Cardiac muscle cell (in vitro differentiated cells and primary cell): ENCODE data around the gene SPPL3. TPM values are rescaled to one million over a fixed set of nuclear protein-coding genes. Genes with fewer than 3 reads are reported as not detected.

Experiments used
- DNase-seq, 2 donors: peaks; one replicate each; pipeline versions ENCODE4 v3.0.0 to v3.0.0-alpha.2; 2010 to 2017; ENCODE audit warnings: low read depth in 1 of 2, low spot score in 1 of 2
- H3K27ac ChIP-seq: fragments of 200-600 bp; sonication (generic); 2 replicates; pipeline ENCODE4 v1.5.1; 2016
- H3K27me3 ChIP-seq: fragments of 200-600 bp; sonication (generic); 2 replicates; pipeline ENCODE4 v1.6.0; 2016; ENCODE audit warnings: control low read depth
- H3K36me3 ChIP-seq: fragments of 200-600 bp; sonication (generic); 2 replicates; pipeline ENCODE4 v1.5.1; 2016; ENCODE audit warnings: control low read depth
- H3K4me1 ChIP-seq: fragments of 200-600 bp; sonication (generic); 2 replicates; pipeline ENCODE4 v1.8.1; 2017; ENCODE audit warnings: low read depth, mild to moderate bottlenecking, mixed run types
- H3K4me3 ChIP-seq: fragments of 200-600 bp; sonication (generic); 2 replicates; pipeline ENCODE4 v1.5.1; 2016; ENCODE audit warnings: mild to moderate bottlenecking
- H3K9me3 ChIP-seq: fragments of 200-600 bp; sonication (generic); 2 replicates; pipeline ENCODE4 v1.5.1; 2017; ENCODE audit warnings: low read depth, mild to moderate bottlenecking, control low read depth
- CTCF ChIP-seq: IDR thresholded peaks from 2 replicates; pipeline ENCODE4 v1.5.1; 2012; ENCODE audit warnings: low read depth, mild to moderate bottlenecking, low read length
- polyA plus RNA-seq: library from polyadenylated mRNA; unstranded; fragments of >200 nt; fragmentation: Nextera tagmentation; extraction: Ambion mirVana; gene quantifications from 2 replicates; pipeline ENCODE4 v1.2.1, GENCODE V29; 2016
- total RNA-seq: library from RNA; depleted of rRNA; stranded (reverse); fragments of >200 nt; gene quantifications from 2 replicates; pipeline ENCODE4 v1.2.3, GENCODE V29; 2016

SPPL3 gene
- total and polyA plus RNA-seq, 2 experiments from 2014 or later = 26.9 to 111 TPM

GRCh38 chr12:120821878-120822277 is 82.3 kb downstream of the SPPL3 start:
- Histone ChIP-seq H3K36me3 (no peaks in the 10 kb centered on the region), H3K9me3 (no peaks in the 10 kb centered on the region), H3K27ac (peak overlapping the region; percentile 92), H3K27me3 (no peaks in the 10 kb centered on the region), H3K4me1 (peaks cover 56% of the 10 kb centered on the region), H3K4me3 (no peak overlapping the region)
- TF ChIP-seq CTCF = no peak
- DNase-seq = no peak

- no peak for TF ChIP-seq CTCF
- no peaks in the 10 kb centered on the region for H3K36me3 ChIP-seq
- H3K27ac ChIP-seq = peak overlapping the region; percentile 92
- peaks cover 48% of the 10 kb centered on the region for H3K4me1 ChIP-seq
- no peaks in the 10 kb centered on the region for H3K9me3 ChIP-seq
- H3K4me3 ChIP-seq = no peak overlapping the region
- H3K27me3 ChIP-seq = no peaks in the 10 kb centered on the region
- no peak for DNase-seq
Observed at GRCh38 chr12:120820884-120821510, 83.2 kb downstream of the SPPL3 start.

DNA sequence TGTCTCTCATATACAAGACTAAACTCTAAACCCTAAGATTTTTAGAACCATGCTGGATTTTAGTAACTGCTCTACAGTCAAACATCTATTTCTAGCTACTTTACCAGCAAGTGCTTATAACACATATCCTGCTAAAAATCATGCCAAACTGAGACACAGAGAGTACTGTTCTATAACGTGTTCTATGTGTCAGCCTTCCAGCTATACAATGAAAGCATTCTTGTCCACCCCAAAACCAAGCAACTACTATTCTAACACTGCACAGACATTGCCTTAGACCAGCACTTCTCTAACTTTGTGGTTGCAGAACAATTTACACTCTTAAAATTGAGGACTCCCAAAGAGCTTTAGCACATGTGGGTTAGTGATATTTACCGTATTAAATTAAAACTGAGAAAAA is 85.7 kb downstream of the SPPL3 start:
- no peaks in the 10 kb centered on the region for H3K9me3 ChIP-seq
- no peaks in the 10 kb centered on the region for H3K36me3 ChIP-seq
- no peak for TF ChIP-seq CTCF
- no peaks in the 10 kb centered on the region for H3K27me3 ChIP-seq
- peaks cover 52% of the 10 kb centered on the region for H3K4me1 ChIP-seq
- no peak for DNase-seq
- H3K4me3 ChIP-seq = no peak overlapping the region
- H3K27ac ChIP-seq = peak overlapping the region; percentile 82

- peak overlapping the region; percentile 82 for H3K27ac ChIP-seq
- peaks cover 45% of the 10 kb centered on the region for H3K4me1 ChIP-seq
- TF ChIP-seq CTCF = no peak
- no peak for DNase-seq
- no peaks in the 10 kb centered on the region for H3K27me3 ChIP-seq
- no peaks in the 10 kb centered on the region for H3K36me3 ChIP-seq
- H3K4me3 ChIP-seq = no peak overlapping the region
- H3K9me3 ChIP-seq = no peaks in the 10 kb centered on the region
Observed at GRCh38 chr12:120817559-120818330, 86.4 kb downstream of the SPPL3 start.

DNA sequence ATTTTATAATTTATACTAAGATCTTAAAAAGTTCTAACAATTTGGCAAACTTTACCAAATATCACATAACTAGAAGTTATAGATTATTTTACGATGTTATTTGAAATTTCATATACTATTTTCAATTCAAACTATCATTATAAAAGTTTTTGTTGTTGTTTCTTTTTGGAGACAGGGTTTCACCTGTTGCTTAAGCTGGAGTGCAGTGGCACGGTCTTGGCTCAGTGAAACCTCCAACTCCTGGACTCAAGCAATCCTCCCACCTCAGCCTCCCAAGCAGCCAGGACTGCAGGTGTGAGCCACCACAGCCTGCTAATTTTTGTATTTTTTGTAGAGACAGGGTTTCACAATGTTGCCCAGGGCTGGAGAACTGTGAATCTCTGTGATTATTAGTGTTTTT is 87.8 kb downstream of the SPPL3 start:
- Histone ChIP-seq H3K36me3 (no peaks in the 10 kb centered on the region), H3K27me3 (no peaks in the 10 kb centered on the region), H3K27ac (no peak overlapping the region), H3K9me3 (no peaks in the 10 kb centered on the region), H3K4me3 (no peak overlapping the region), H3K4me1 (peaks cover 33% of the 10 kb centered on the region)
- no peak for DNase-seq
- no peak for TF ChIP-seq CTCF
